Heart left ventricle (tissue), 16 donors: ENCODE measurements around the gene CRIM1. TPM values are rescaled to one million over a fixed set of nuclear protein-coding genes. Genes with fewer than 3 reads are reported as not detected.

Experiments used
- ATAC-seq, 4 donors: fragments of 200-7000 bp; cut with Tn5 transposase; one replicate each; pipeline ENCODE4 v1.9.1; 2020 to 2022; ENCODE audit warnings: moderate library complexity in 4 of 4, mild to moderate bottlenecking in 3 of 4, moderate number of reproducible peaks in 1 of 4
- DNase-seq, 5 donors: peaks; one replicate each; pipeline ENCODE4 v3.0.0-alpha.2; 2020
- H3K27ac ChIP-seq, 12 donors: fragments of 200-600 bp; sonication (generic) in 4 of 12; one replicate each; pipeline versions ENCODE4 v1.5.0 to v1.8.0; 2016 to 2022; ENCODE audit warnings: mild to moderate bottlenecking in 2 of 12
- H3K27me3 ChIP-seq, 9 donors: fragments of 200-600 bp; sonication (generic) in 2 of 9; one replicate each; pipeline versions ENCODE4 v1.5.1 to v1.8.0; 2016 to 2022; ENCODE audit warnings: mild to moderate bottlenecking in 3 of 9
- H3K36me3 ChIP-seq, 9 donors: fragments of 200-600 bp; sonication (generic) in 2 of 9; one replicate each; pipeline versions ENCODE4 v1.5.0 to v1.8.0; 2018 to 2022; ENCODE audit warnings: mild to moderate bottlenecking in 2 of 9
- H3K4me1 ChIP-seq, 12 donors: fragments of 200-600 bp; sonication (generic) in 4 of 12; one replicate each; pipeline versions ENCODE4 v1.5.0 to v1.8.0; 2016 to 2022; ENCODE audit warnings: mild to moderate bottlenecking in 3 of 12
- H3K4me3 ChIP-seq, 12 donors: fragments of 200-600 bp; sonication (generic) in 4 of 12; one replicate each; pipeline versions ENCODE4 v1.5.0 to v1.8.0; 2017 to 2022; ENCODE audit warnings: mild to moderate bottlenecking in 9 of 12, moderate library complexity in 4 of 12
- H3K9me3 ChIP-seq, 12 donors: fragments of 200-600 bp; sonication (generic) in 4 of 12; one replicate each; pipeline versions ENCODE4 v1.5.0 to v1.8.0; 2016 to 2022; ENCODE audit warnings: mild to moderate bottlenecking in 1 of 12
- POLR2A ChIP-seq, 2 donors: fragments of 450-650 bp; IDR thresholded peaks; one replicate each; pipeline ENCODE4 v1.6.1; 2017; ENCODE audit warnings: antibody characterized with exemption in 2 of 2, mild to moderate bottlenecking in 2 of 2, moderate library complexity in 2 of 2
- WGBS, 4 donors: extraction: QIAGEN DNeasy Blood & Tissue Kit in 2 of 4; methylation state at CpG; one replicate each; pipeline versions ENCODE4 v1.1.5 to v1.1.7; 2013 to 2018; 5-methylcytosine and 5-hydroxymethylcytosine counted together
- intact Hi-C, 10 donors: fragments of 100-400 bp; cut with DNase I; formaldehyde crosslinking; loops; one replicate each; pipeline versions ENCODE4 v1.11.1 to v1.14.2; 2022
- polyA plus RNA-seq, 2 donors: library from polyadenylated mRNA; stranded (reverse); fragments of 200-250 nt; gene quantifications; one replicate each; pipeline ENCODE4 v1.2.3, GENCODE V29; 2013
- total RNA-seq, 9 donors: library from RNA; depleted of rRNA in 2 of 9; stranded (reverse); fragments of >200 nt in 2 of 9; fragmentation: NEBNext Ultra II Directional in 3 of 9; extraction: Animal tissue kit (Norgen Biotek cat#: 25700) in 3 of 9; gene quantifications; one replicate each; pipeline versions ENCODE4 v1.1.0 to v1.2.4, GENCODE V29; 2016 to 2023
- TF ChIP-seq, protein P1 (sequence below), 12 donors: fragments of 200-600 bp; sonication (generic) in 4 of 12; IDR thresholded peaks; one replicate each; pipeline versions ENCODE4 v1.5.0 to v1.8.0; 2018 to 2022; ENCODE audit warnings: antibody characterized with exemption in 12 of 12, mild to moderate bottlenecking in 5 of 12
- donor health status: ischemic (EF 13 %, LVEDD 7.1; RV severe dilation, severe dysfunction).
- donor health status: healthy with polysubstance abuse.
- donor health status: DM: no; HTN: yes; CAD: no.
- donor health status: DM: no; HTN: no; CAD: no.
- donor health status: ischemic (EF 25% LVEDD 6.9; RV normal size, moderate dysfunction).
- donor health status: ischemic (EF 25% LVEDD 5.7; RV mildly dilated, moderate dysfunction).
- donor health status: healthy.
- donor health status: DM: yes; HTN: yes; CAD: no.
- donor health status: ischemic (EF 35%, LVEDD 5.7; RV mildly dilated, moderate dysfunction).
- donor health status: nonischemic (EF 11% LVEDD 7.7; RV severe dilation, severe dysfunction).
- donor health status: DM: yes; HTN: yes; CAD: no.
- donor health status: PGD.
- donor health status: ischemic (EF 29% LVEDD 5.4; RV normal size, mild dysfunction).
- donor health status: nonischemic (EF 23%, LVEDD 6.1; RV moderate dilation, normal function).

Gene CRIM1
- total and polyA plus RNA-seq, 11 donors: 14.7 to 120 (median 81.8) TPM

DNA sequence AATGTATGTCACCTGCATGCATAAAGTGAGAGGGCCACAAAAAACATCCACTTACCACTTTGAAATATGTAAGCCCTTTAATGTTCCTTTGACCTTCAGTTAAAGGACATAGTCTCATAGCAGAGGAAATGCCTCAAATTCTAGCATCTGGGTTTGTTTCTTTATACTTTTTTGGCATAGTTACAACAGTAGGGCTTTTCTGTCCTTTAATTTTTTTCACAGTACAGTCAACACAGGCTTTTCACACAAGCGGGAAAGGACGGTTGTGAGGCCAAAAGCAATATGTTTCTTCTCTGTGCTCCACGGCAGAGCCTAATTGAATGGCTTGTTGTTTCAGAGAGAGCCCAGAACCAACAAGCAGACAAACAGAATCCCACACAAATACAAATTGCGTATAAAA is 57.6 kb downstream of the CRIM1 start:
- 35 to 65% (median 47%) methylated on average over 4 of the region's 4 CpGs for WGBS, 4 donors
- intact Hi-C loops: loop anchor here in 5 of 10 donors (5.0 to 10.0 kb wide), 4 partner anchors 44 to 182 kb away; partner anchors contain the start of genes CRIM1 (in 4 of the 5) and FEZ2 (in 1 of the 5)
- TF ChIP-seq, protein P1, sequence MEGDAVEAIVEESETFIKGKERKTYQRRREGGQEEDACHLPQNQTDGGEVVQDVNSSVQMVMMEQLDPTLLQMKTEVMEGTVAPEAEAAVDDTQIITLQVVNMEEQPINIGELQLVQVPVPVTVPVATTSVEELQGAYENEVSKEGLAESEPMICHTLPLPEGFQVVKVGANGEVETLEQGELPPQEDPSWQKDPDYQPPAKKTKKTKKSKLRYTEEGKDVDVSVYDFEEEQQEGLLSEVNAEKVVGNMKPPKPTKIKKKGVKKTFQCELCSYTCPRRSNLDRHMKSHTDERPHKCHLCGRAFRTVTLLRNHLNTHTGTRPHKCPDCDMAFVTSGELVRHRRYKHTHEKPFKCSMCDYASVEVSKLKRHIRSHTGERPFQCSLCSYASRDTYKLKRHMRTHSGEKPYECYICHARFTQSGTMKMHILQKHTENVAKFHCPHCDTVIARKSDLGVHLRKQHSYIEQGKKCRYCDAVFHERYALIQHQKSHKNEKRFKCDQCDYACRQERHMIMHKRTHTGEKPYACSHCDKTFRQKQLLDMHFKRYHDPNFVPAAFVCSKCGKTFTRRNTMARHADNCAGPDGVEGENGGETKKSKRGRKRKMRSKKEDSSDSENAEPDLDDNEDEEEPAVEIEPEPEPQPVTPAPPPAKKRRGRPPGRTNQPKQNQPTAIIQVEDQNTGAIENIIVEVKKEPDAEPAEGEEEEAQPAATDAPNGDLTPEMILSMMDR (IDR thresholded peaks at IDR 0.05): no peak
- TF ChIP-seq POLR2A (IDR thresholded peaks at IDR 0.05): no peak
- Histone ChIP-seq H3K4me3 (no peak overlapping the region), H3K36me3 (no peaks in the 10 kb centered on the region), H3K27me3 (no peaks in the 10 kb centered on the region), H3K9me3 (no peaks in the 10 kb centered on the region), H3K4me1 (peaks cover 15 to 100% (median 83%) of the 10 kb centered on the region in 12 donors), H3K27ac (peak overlapping the region; percentile 22 to 63 (median 48))
- ATAC-seq: peak in 3 of 4 donors; percentile 18 to 52 (median 51)
- no peak for DNase-seq

DNA sequence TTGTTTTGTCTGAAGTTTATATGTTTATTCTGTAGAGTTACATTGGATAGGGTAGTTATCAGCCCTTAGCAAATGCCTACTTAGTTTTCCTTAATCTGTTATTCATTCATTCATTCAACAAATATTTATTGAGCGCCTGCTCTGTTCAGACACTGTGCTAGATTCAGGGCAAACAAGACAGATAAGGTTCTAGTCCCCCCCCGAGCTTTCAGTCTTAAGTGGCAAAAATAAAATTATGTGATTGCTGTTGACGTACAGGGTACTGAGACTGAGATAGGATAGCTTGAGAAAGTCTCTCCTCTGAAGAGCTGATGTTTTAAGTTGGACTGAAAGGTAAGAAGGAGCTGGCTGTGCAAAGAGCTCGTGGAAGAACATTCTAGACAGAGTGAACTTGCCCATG is 58.7 kb downstream of the CRIM1 start:
- H3K27ac ChIP-seq: peak overlapping the region in 5 of 12 donors; percentile 21 to 52 (median 25)
- TF ChIP-seq, protein P1 (IDR thresholded peaks at IDR 0.05): no peak
- no peak for TF ChIP-seq POLR2A (IDR thresholded peaks at IDR 0.05)
- no peak overlapping the region for H3K4me3 ChIP-seq
- H3K9me3 ChIP-seq: no peaks in the 10 kb centered on the region
- H3K27me3 ChIP-seq: no peaks in the 10 kb centered on the region
- no peaks in the 10 kb centered on the region for H3K36me3 ChIP-seq
- DNase-seq (no peak), ATAC-seq (no peak)
- peaks cover 11 to 100% (median 76%) of the 10 kb centered on the region in 12 donors for H3K4me1 ChIP-seq
- 83 to 95% (median 86%) methylated on average over 4 of the region's 4 CpGs for WGBS, 4 donors
- intact Hi-C loops: loop anchor here in 5 of 10 donors (5.0 to 10.0 kb wide), 4 partner anchors 43 to 180 kb away; partner anchors contain the start of genes CRIM1 (in 4 of the 5) and FEZ2 (in 1 of the 5)

DNA sequence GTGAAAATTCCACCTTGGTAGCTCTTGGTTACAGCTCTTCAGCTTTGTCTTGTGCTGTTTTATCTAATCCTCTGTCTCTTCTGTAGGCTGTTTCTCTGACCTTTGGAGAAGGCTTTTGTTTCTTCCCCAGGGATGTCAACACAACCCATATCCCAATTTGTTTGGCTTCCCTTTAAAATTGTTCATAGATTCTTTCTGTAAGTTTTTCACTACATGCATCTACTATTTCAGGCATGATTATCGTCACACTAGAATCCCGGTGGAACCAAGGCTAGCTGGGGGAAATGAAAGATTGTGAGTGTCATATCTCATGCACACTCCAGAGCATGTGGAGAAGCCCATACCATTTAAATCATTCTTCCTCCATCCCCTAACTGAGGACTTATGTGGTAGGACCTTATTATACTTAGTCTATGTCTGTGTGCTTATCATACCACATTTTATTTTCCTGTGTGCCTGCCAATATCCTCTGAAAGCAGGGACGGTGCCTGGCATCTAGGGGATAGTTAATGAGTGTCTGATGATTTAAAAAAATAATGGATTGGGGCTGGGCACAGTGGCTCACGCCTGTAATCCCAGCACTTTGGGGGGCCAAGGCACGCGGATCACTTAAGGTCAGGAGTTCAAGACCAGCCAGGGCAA is 59.9 kb downstream of the CRIM1 start:
- ATAC-seq: peak; percentile 65 to 76 (median 74)
- Histone ChIP-seq H3K4me1 (peaks cover 11 to 100% (median 72%) of the 10 kb centered on the region in 12 donors), H3K27ac (peak overlapping the region in 6 of 12 donors; percentile 22 to 57 (median 30)), H3K9me3 (no peaks in the 10 kb centered on the region), H3K27me3 (no peaks in the 10 kb centered on the region), H3K4me3 (no peak overlapping the region), H3K36me3 (no peaks in the 10 kb centered on the region)
- TF ChIP-seq POLR2A (IDR thresholded peaks at IDR 0.05): no peak
- TF ChIP-seq, protein P1 (IDR thresholded peaks at IDR 0.05): no peak
- peak in 1 of 5 donors; percentile 19 for DNase-seq
- intact Hi-C loops: loop anchor here in 3 of 10 donors (5.0 to 10.0 kb wide), 3 partner anchors 37 to 179 kb away; partner anchors contain the start of gene FEZ2 (in 1 of the 3)
- 38 to 50% (median 44%) methylated on average over 6 of the region's 6 CpGs for WGBS, 4 donors
